ENCODE results near the gene ARMC2. TPM values are rescaled to one million over a fixed set of nuclear protein-coding genes. Genes with fewer than 3 reads are reported as not detected.

Gene ARMC2
- polyA plus RNA-seq, 1 of the 3 experiments (the other 2 are of a cell fraction), result 2.4 TPM

DNA sequence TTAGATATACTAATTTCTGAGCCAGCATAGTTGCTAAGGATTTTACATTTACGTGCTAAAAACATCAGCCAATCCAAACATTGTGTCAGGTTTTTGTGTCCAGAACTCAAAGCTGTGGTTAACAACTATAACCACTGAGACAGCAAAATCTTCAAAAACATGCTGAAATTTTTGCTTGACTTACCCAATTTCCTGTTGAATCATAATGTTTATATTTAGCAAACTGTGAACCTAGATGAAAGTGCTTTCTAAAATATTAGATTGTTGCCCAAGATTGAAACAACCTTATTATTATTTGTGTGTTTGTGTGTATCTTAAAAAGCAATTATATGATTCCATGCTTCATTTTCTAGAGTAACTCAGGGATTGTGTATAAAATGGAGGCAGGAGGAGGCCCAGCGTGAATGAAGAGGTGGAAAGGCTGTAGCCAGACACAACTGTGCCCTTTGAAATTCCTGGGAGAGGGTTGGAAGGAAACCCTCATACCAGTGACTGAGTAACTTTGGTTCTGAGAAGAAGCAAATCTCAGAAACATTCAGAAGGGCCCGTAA is 48.0 kb downstream of the ARMC2 start:
- no peak for DNase-seq
- Histone ChIP-seq H3F3A (replicated peaks; ENCODE audit: insufficient read depth) (peaks cover 13% of the 10 kb centered on the region), H3K4me1 (ENCODE audit: control insufficient read depth in 1 of 2, insufficient read depth in 2 of 2, low read depth in 1 of 2, low read length in 1 of 2) (peaks cover 16 to 22% of the 10 kb centered on the region in 2 experiments), H3K79me2 (ENCODE audit: insufficient read depth) (no peaks in the 10 kb centered on the region), H3K9me2 (no peaks in the 10 kb centered on the region), H3K9ac (no peak overlapping the region), H3K27ac (ENCODE audit: low read depth in 2 of 2, low read length in 1 of 2) (peak overlapping the region; percentile 72 to 76; a peak in 3 of 4 replicates), H3K4me2 (peak overlapping the region; percentile 0; the same call in 1 of the 2 replicates), H4K20me1 (ENCODE audit: insufficient read depth) (no peaks in the 10 kb centered on the region), H3K27me3 (ENCODE audit: insufficient read depth) (no peaks in the 10 kb centered on the region), H3K9me3 (no peaks in the 10 kb centered on the region), H2AFZ (ENCODE audit: low read depth) (peak overlapping the region; percentile 85; the same call in 1 of the 2 replicates), H3K36me3 (replicated peaks in 1 of 2; ENCODE audit: control insufficient read depth in 1 of 2, insufficient read depth in 2 of 2, low read length in 1 of 2) (no peaks in the 10 kb centered on the region), H3K4me3 (ENCODE audit: low read depth in 2 of 2, low read length in 1 of 2) (no peak overlapping the region)
- WGBS (ENCODE audit: low lambda C conversion rate), result 90% methylated on average over 3 of the region's 3 CpGs
- peak; percentile 62 for TF ChIP-seq MEF2A (IDR thresholded peaks at IDR 0.05; ENCODE audit: borderline replicate concordance, low read depth)
- 0 out of 2 replicates have a peak, but pooled peaks have one; percentile 17 for TF ChIP-seq FOSL2 (IDR thresholded peaks at IDR 0.05; ENCODE audit: borderline replicate concordance, low read depth)
- TF ChIP-seq, protein P1, sequence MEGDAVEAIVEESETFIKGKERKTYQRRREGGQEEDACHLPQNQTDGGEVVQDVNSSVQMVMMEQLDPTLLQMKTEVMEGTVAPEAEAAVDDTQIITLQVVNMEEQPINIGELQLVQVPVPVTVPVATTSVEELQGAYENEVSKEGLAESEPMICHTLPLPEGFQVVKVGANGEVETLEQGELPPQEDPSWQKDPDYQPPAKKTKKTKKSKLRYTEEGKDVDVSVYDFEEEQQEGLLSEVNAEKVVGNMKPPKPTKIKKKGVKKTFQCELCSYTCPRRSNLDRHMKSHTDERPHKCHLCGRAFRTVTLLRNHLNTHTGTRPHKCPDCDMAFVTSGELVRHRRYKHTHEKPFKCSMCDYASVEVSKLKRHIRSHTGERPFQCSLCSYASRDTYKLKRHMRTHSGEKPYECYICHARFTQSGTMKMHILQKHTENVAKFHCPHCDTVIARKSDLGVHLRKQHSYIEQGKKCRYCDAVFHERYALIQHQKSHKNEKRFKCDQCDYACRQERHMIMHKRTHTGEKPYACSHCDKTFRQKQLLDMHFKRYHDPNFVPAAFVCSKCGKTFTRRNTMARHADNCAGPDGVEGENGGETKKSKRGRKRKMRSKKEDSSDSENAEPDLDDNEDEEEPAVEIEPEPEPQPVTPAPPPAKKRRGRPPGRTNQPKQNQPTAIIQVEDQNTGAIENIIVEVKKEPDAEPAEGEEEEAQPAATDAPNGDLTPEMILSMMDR (IDR thresholded peaks at IDR 0.05), result no peak
- TF ChIP-seq USF2 (IDR thresholded peaks at IDR 0.05; ENCODE audit: borderline replicate concordance, low read depth, low read length), result no peak
- POLR2A ChIA-PET, result no interaction called here
- CTCF ChIA-PET, result interaction anchor here (1.1 kb wide), 2 partner anchors 58 to 177 kb away, joined by 3 read pairs; no protein-coding TSS in a partner anchor

GRCh38 chr6:108897371-108897770 is 49.1 kb downstream of the ARMC2 start:
- H3K9me2 ChIP-seq, result no peaks in the 10 kb centered on the region
- 58% methylated on average over 1 of the region's 1 CpG for WGBS (ENCODE audit: low lambda C conversion rate)
- peak overlapping the region; percentile 5; the same call in 1 of the 2 replicates for H2AFZ ChIP-seq (ENCODE audit: low read depth)
- no peaks in the 10 kb centered on the region for H3K9me3 ChIP-seq
- no peaks in the 10 kb centered on the region for H3K27me3 ChIP-seq (ENCODE audit: insufficient read depth)
- ChIA-PET CTCF (interaction anchor here (1.1 to 4.4 kb wide), 2 partner anchors 176 to 355 kb away, joined by 3 to 21 read pairs; no protein-coding TSS in a partner anchor), POLR2A (no interaction called here)
- H3K79me2 ChIP-seq (ENCODE audit: insufficient read depth), result no peaks in the 10 kb centered on the region
- no peaks in the 10 kb centered on the region for H4K20me1 ChIP-seq (ENCODE audit: insufficient read depth)
- H3K9ac ChIP-seq, result no peak overlapping the region
- no peak for TF ChIP-seq USF2 (IDR thresholded peaks at IDR 0.05; ENCODE audit: borderline replicate concordance, low read depth, low read length)
- no peak for TF ChIP-seq TAF1 (IDR thresholded peaks at IDR 0.05; ENCODE audit: borderline replicate concordance, low read depth, low read length)
- no peak for TF ChIP-seq FOXM1 (IDR thresholded peaks at IDR 0.05; ENCODE audit: low read depth)
- TF ChIP-seq EP300 (IDR thresholded peaks at IDR 0.05; ENCODE audit: borderline replicate concordance in 1 of 2, low read depth in 1 of 2, low read length in 1 of 2), result no peak
- H3K27ac ChIP-seq (ENCODE audit: low read depth in 2 of 2, low read length in 1 of 2), result peak overlapping the region; percentile 72 to 76; a peak in 3 of 4 replicates
- H3F3A ChIP-seq (replicated peaks; ENCODE audit: insufficient read depth), result peaks cover 23% of the 10 kb centered on the region
- no peak for DNase-seq
- H3K4me2 ChIP-seq, result no peak overlapping the region
- peaks cover 16 to 30% of the 10 kb centered on the region in 2 experiments for H3K4me1 ChIP-seq (ENCODE audit: control insufficient read depth in 1 of 2, insufficient read depth in 2 of 2, low read depth in 1 of 2, low read length in 1 of 2)
- H3K4me3 ChIP-seq (ENCODE audit: low read depth in 2 of 2, low read length in 1 of 2), result no peak overlapping the region
- H3K36me3 ChIP-seq (replicated peaks in 1 of 2; ENCODE audit: control insufficient read depth in 1 of 2, insufficient read depth in 2 of 2, low read length in 1 of 2), result no peaks in the 10 kb centered on the region
